ENCODE results near the gene CAPN8. TPM values are rescaled to one million over a fixed set of nuclear protein-coding genes. Genes with fewer than 3 reads are reported as not detected.

CAPN8 gene
- total and polyA plus RNA-seq, 4 donors = 30.5 to 123 (median 81.2) TPM

- Histone ChIP-seq H3K27ac (ENCODE audit: low read depth in 1 of 2, low read length in 1 of 2) (no peak overlapping the region), H3K27me3 (ENCODE audit: control insufficient read depth in 3 of 3, insufficient read depth in 3 of 3, low read length in 2 of 3) (no peaks in the 10 kb centered on the region), H3K4me3 (no peak overlapping the region), H3K9ac (ENCODE audit: insufficient read depth in 1 of 2, low read length in 2 of 2) (no peak overlapping the region), H3K36me3 (ENCODE audit: control insufficient read depth in 4 of 4, insufficient read depth in 4 of 4, low read length in 4 of 4) (no peaks in the 10 kb centered on the region), H3K4me1 (ENCODE audit: control insufficient read depth in 5 of 5, insufficient read depth in 5 of 5, low read length in 5 of 5) (no peaks in the 10 kb centered on the region), H3K9me3 (ENCODE audit: control insufficient read depth in 4 of 4, insufficient read depth in 3 of 4, low read length in 3 of 4) (peaks cover 0 to 3% (median 1%) of the 10 kb centered on the region in 4 donors)
- DNase-seq = peak; percentile 45 to 65 (median 53)
- ATAC-seq (ENCODE audit: insufficient read depth, low FRiP score) = peak; percentile 67
- 46% methylated on average over 11 of the region's 11 CpGs for WGBS, 2 donors
- TF ChIP-seq, protein P1, sequence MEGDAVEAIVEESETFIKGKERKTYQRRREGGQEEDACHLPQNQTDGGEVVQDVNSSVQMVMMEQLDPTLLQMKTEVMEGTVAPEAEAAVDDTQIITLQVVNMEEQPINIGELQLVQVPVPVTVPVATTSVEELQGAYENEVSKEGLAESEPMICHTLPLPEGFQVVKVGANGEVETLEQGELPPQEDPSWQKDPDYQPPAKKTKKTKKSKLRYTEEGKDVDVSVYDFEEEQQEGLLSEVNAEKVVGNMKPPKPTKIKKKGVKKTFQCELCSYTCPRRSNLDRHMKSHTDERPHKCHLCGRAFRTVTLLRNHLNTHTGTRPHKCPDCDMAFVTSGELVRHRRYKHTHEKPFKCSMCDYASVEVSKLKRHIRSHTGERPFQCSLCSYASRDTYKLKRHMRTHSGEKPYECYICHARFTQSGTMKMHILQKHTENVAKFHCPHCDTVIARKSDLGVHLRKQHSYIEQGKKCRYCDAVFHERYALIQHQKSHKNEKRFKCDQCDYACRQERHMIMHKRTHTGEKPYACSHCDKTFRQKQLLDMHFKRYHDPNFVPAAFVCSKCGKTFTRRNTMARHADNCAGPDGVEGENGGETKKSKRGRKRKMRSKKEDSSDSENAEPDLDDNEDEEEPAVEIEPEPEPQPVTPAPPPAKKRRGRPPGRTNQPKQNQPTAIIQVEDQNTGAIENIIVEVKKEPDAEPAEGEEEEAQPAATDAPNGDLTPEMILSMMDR (IDR thresholded peaks at IDR 0.05; ENCODE audit: control extremely low read depth, extremely low read depth) = no peak
Measured at GRCh38 chr1:223531742-223532341, 133.7 kb downstream of the CAPN8 start.

- WGBS, 2 donors = 88 to 93% methylated on average over 3 of the region's 3 CpGs
- ATAC-seq (ENCODE audit: insufficient read depth, low FRiP score) = no peak
Measured at GRCh38 chr1:223525957-223526356, 139.5 kb downstream of the CAPN8 start.

DNA sequence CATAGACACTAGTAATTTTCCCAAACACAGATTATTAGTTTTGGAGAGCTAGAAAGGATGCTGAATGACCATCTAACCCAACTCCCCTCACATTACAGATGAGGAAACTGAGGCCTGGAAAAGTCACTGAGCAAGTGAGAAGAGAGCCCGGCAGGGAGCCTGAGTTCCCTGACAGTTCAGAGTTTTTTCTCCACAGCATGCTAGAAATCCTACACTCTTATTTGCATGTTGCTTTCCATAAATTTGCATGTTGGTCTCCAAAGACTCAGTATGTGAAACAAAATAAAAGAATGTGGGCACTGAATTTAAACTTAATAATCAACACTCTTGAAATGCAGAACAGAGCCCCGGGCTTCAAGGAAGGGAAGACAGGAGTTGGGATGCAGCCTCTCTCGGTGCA is 140.0 kb downstream of the CAPN8 start:
- Histone ChIP-seq H3K4me3 (no peak overlapping the region), H3K9me3 (ENCODE audit: control insufficient read depth in 4 of 4, insufficient read depth in 3 of 4, low read length in 3 of 4) (peaks cover 0 to 3% (median 0%) of the 10 kb centered on the region in 4 donors), H3K27ac (ENCODE audit: low read depth in 1 of 2, low read length in 1 of 2) (no peak overlapping the region), H3K27me3 (ENCODE audit: control insufficient read depth in 3 of 3, insufficient read depth in 3 of 3, low read length in 2 of 3) (no peaks in the 10 kb centered on the region), H3K4me1 (ENCODE audit: control insufficient read depth in 5 of 5, insufficient read depth in 5 of 5, low read length in 5 of 5) (no peaks in the 10 kb centered on the region), H3K36me3 (ENCODE audit: control insufficient read depth in 4 of 4, insufficient read depth in 4 of 4, low read length in 4 of 4) (no peaks in the 10 kb centered on the region), H3K9ac (ENCODE audit: insufficient read depth in 1 of 2, low read length in 2 of 2) (no peak overlapping the region)
- DNase-seq (no peak), ATAC-seq (ENCODE audit: insufficient read depth, low FRiP score) (no peak)
- 79 to 98% methylated on average over 3 of the region's 3 CpGs for WGBS, 2 donors
- TF ChIP-seq, protein P1 (IDR thresholded peaks at IDR 0.05; ENCODE audit: control extremely low read depth, extremely low read depth) = no peak

More at GRCh38 chr1:223525957-223526356, 139.5 kb downstream of the CAPN8 start:
- H3K27me3 ChIP-seq (ENCODE audit: control insufficient read depth in 3 of 3, insufficient read depth in 3 of 3, low read length in 2 of 3) = no peaks in the 10 kb centered on the region
- H3K36me3 ChIP-seq (ENCODE audit: control insufficient read depth in 4 of 4, insufficient read depth in 4 of 4, low read length in 4 of 4) = no peaks in the 10 kb centered on the region
- DNase-seq = no peak
- H3K9ac ChIP-seq (ENCODE audit: insufficient read depth in 1 of 2, low read length in 2 of 2) = no peak overlapping the region
- H3K9me3 ChIP-seq (ENCODE audit: control insufficient read depth in 4 of 4, insufficient read depth in 3 of 4, low read length in 3 of 4) = peaks cover 0 to 3% (median 0%) of the 10 kb centered on the region in 4 donors
- no peaks in the 10 kb centered on the region for H3K4me1 ChIP-seq (ENCODE audit: control insufficient read depth in 5 of 5, insufficient read depth in 5 of 5, low read length in 5 of 5)
- H3K4me3 ChIP-seq = no peak overlapping the region
- TF ChIP-seq, protein P1 (IDR thresholded peaks at IDR 0.05; ENCODE audit: control extremely low read depth, extremely low read depth) = no peak
- no peak overlapping the region for H3K27ac ChIP-seq (ENCODE audit: low read depth in 1 of 2, low read length in 1 of 2)
